GM12872 (cell line): ENCODE data around the gene LXN.

Experiments
- TF ChIP-seq, protein P1 (sequence below): IDR thresholded peaks from 3 replicates; pipeline ENCODE4 v1.5.1; 2011; ENCODE audit warnings: low read depth, mild to moderate bottlenecking, low read length, moderate library complexity; ENCODE audit not compliant: insufficient read depth

Gene LXN

DNA sequence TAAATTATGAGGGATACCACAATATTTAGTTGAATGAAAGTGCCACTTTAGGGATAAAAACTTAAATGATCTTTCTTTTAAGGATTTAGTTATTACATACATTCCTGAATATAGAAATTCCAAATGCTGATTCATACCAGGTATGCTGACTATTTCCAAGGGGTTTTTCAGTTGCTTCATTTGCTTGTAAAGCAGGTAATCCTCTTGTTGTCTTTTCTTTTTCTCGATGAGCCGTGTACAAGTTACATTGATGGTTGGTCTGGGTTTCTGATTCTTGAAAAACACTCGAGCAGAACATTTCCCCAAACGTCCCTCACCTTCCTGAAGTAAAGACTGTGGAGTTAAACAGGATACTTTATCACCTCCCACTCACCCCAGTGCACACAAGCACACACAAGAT is 38.2 kb upstream of the LXN start:
- TF ChIP-seq, protein P1, sequence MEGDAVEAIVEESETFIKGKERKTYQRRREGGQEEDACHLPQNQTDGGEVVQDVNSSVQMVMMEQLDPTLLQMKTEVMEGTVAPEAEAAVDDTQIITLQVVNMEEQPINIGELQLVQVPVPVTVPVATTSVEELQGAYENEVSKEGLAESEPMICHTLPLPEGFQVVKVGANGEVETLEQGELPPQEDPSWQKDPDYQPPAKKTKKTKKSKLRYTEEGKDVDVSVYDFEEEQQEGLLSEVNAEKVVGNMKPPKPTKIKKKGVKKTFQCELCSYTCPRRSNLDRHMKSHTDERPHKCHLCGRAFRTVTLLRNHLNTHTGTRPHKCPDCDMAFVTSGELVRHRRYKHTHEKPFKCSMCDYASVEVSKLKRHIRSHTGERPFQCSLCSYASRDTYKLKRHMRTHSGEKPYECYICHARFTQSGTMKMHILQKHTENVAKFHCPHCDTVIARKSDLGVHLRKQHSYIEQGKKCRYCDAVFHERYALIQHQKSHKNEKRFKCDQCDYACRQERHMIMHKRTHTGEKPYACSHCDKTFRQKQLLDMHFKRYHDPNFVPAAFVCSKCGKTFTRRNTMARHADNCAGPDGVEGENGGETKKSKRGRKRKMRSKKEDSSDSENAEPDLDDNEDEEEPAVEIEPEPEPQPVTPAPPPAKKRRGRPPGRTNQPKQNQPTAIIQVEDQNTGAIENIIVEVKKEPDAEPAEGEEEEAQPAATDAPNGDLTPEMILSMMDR = no peak

- TF ChIP-seq, protein P1 = no peak
Observed at GRCh38 chr3:158709666-158710083, 37.2 kb upstream of the LXN start.

- TF ChIP-seq, protein P1 = no peak
Observed at GRCh38 chr3:158703566-158703965, 31.1 kb upstream of the LXN start.

GRCh38 chr3:158702815-158703481 is 30.5 kb upstream of the LXN start:
- TF ChIP-seq, protein P1 = no peak

GRCh38 chr3:158701420-158702065 is 29.1 kb upstream of the LXN start:
- TF ChIP-seq, protein P1 = no peak

DNA sequence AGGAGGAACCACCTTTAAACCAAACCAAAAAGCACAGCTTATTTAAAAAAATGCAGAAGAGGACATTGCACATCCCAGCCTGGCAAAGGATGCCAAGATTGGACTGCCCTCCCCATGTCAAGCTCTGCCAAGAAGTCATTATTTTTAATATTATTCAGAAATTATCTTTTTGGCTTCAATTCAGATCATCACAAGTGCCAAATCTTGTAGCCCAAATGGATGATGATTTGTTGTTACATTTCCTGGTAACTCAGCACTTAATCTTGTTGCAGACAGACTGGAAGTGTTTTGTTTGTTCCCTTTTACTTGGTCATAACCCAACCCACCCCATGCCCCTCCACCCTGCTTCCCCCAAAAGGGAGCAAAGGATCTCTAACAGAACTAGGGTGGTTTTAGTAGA is 28.1 kb upstream of the LXN start:
- TF ChIP-seq, protein P1 = no peak

DNA sequence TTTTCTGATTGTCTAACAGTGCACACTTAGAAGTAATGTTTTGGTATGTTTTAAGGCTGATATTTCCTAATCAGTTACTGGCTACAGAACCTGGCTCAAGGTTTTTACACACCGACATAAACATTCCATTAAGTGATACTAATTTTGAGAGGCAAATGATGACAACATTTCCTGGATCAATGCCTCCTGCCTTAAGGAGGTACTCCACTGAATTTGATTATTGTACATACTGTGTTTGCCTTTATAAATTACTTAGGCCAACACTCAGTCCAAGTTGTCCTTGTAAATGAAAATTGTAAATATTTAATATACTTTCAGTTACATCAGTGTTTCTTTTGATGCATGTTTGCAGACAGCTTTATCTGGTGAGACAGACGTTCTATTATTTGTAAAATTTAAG is 24.2 kb upstream of the LXN start:
- TF ChIP-seq, protein P1 = no peak
